Measurements from ENCODE around the gene SUSD4. TPM values are rescaled to one million over a fixed set of nuclear protein-coding genes. Genes with fewer than 3 reads are reported as not detected.

SUSD4 gene
- total and polyA plus RNA-seq, 2 of the 8 experiments (the other 6 are each of a cell fraction or from before 2014, with no cell fraction given) = 3.9 to 5.2 TPM

DNA sequence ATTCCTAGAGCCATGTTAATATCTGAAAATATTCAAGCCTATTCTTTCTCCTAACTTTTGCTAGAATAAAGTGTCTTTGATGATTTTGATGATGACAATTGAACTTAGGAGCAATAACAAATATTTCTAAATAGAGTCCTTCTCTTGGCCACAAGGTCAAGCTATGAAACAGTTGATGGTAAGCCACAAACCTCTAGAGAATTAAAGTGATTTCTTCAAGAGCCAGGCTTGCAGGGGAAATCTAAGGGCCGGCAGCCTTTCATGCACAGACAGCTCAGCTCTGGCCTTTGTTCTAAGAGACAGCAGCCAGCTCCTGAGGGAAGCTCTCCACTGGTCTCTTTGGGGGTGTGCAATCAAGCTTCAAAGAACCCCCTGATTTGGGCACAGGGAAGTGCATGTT, 59.0 kb downstream of the SUSD4 start (continued):
- TF ChIP-seq, protein P1, sequence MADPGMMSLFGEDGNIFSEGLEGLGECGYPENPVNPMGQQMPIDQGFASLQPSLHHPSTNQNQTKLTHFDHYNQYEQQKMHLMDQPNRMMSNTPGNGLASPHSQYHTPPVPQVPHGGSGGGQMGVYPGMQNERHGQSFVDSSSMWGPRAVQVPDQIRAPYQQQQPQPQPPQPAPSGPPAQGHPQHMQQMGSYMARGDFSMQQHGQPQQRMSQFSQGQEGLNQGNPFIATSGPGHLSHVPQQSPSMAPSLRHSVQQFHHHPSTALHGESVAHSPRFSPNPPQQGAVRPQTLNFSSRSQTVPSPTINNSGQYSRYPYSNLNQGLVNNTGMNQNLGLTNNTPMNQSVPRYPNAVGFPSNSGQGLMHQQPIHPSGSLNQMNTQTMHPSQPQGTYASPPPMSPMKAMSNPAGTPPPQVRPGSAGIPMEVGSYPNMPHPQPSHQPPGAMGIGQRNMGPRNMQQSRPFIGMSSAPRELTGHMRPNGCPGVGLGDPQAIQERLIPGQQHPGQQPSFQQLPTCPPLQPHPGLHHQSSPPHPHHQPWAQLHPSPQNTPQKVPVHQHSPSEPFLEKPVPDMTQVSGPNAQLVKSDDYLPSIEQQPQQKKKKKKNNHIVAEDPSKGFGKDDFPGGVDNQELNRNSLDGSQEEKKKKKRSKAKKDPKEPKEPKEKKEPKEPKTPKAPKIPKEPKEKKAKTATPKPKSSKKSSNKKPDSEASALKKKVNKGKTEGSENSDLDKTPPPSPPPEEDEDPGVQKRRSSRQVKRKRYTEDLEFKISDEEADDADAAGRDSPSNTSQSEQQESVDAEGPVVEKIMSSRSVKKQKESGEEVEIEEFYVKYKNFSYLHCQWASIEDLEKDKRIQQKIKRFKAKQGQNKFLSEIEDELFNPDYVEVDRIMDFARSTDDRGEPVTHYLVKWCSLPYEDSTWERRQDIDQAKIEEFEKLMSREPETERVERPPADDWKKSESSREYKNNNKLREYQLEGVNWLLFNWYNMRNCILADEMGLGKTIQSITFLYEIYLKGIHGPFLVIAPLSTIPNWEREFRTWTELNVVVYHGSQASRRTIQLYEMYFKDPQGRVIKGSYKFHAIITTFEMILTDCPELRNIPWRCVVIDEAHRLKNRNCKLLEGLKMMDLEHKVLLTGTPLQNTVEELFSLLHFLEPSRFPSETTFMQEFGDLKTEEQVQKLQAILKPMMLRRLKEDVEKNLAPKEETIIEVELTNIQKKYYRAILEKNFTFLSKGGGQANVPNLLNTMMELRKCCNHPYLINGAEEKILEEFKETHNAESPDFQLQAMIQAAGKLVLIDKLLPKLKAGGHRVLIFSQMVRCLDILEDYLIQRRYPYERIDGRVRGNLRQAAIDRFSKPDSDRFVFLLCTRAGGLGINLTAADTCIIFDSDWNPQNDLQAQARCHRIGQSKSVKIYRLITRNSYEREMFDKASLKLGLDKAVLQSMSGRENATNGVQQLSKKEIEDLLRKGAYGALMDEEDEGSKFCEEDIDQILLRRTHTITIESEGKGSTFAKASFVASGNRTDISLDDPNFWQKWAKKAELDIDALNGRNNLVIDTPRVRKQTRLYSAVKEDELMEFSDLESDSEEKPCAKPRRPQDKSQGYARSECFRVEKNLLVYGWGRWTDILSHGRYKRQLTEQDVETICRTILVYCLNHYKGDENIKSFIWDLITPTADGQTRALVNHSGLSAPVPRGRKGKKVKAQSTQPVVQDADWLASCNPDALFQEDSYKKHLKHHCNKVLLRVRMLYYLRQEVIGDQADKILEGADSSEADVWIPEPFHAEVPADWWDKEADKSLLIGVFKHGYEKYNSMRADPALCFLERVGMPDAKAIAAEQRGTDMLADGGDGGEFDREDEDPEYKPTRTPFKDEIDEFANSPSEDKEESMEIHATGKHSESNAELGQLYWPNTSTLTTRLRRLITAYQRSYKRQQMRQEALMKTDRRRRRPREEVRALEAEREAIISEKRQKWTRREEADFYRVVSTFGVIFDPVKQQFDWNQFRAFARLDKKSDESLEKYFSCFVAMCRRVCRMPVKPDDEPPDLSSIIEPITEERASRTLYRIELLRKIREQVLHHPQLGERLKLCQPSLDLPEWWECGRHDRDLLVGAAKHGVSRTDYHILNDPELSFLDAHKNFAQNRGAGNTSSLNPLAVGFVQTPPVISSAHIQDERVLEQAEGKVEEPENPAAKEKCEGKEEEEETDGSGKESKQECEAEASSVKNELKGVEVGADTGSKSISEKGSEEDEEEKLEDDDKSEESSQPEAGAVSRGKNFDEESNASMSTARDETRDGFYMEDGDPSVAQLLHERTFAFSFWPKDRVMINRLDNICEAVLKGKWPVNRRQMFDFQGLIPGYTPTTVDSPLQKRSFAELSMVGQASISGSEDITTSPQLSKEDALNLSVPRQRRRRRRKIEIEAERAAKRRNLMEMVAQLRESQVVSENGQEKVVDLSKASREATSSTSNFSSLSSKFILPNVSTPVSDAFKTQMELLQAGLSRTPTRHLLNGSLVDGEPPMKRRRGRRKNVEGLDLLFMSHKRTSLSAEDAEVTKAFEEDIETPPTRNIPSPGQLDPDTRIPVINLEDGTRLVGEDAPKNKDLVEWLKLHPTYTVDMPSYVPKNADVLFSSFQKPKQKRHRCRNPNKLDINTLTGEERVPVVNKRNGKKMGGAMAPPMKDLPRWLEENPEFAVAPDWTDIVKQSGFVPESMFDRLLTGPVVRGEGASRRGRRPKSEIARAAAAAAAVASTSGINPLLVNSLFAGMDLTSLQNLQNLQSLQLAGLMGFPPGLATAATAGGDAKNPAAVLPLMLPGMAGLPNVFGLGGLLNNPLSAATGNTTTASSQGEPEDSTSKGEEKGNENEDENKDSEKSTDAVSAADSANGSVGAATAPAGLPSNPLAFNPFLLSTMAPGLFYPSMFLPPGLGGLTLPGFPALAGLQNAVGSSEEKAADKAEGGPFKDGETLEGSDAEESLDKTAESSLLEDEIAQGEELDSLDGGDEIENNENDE (IDR thresholded peaks at IDR 0.05; ENCODE audit: insufficient replicate concordance, low read length) = no peak

Data from H1 (cell line).